ENCODE data around the gene DSCAML1.

DNA sequence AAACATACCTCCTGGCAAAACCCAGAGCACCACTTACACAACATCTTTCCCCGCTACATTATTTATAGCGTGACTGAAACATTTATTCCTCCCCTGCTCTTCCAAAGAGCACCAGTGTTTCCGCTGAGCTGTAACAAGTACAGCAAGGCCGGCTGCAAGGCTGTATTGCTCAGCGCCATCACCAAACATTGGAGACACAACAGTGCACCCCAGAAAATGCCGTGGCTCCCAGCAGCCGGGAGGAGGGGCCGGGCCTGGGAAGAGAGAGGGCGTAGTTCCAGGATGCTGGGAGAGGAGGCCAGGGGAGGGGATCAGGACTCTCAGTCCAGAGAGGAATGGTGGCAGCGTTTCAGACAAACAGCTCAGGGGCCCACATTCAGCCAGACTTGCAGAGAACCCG, 133.2 kb downstream of the DSCAML1 start:
- TF ChIP-seq POLR2A (IDR thresholded peaks at IDR 0.05; ENCODE audit: low read depth, low read length) (no peak), POLR2AphosphoS5 (IDR thresholded peaks at IDR 0.05; ENCODE audit: low read depth, low read length) (no peak), POU2F2 (IDR thresholded peaks at IDR 0.05; ENCODE audit: low read depth, low read length) (no peak), TAF1 (IDR thresholded peaks at IDR 0.05; ENCODE audit: low read depth, low read length) (no peak), SPI1 (IDR thresholded peaks at IDR 0.05; ENCODE audit: low read depth, low read length) (no peak), PAX5 (IDR thresholded peaks at IDR 0.05; ENCODE audit: insufficient read depth, low read length, severe bottlenecking) (no peak)

Data from GM12891 (cell line).